Neural cell (in vitro differentiated cells): ENCODE results near the gene LMNB1.

Source experiments
- CTCF ChIP-seq: fragments of 450-650 bp; IDR thresholded peaks from 2 replicates; pipeline ENCODE4 v1.5.1; 2014; ENCODE audit warnings: antibody characterized with exemption, mild to moderate bottlenecking, moderate library complexity; ENCODE audit not compliant: poor library complexity, severe bottlenecking
- EP300 ChIP-seq: fragments of 450-650 bp; conservative IDR thresholded peaks from 2 replicates; pipeline ENCODE4 v1.6.1; 2014; ENCODE audit warnings: antibody characterized with exemption, mild to moderate bottlenecking, moderate library complexity; ENCODE audit not compliant: poor library complexity, severe bottlenecking
- EZH2 ChIP-seq: fragments of 200-600, 300-800 bp; shearing (Covaris generic), sonication (generic); IDR thresholded peaks from 2 replicates; pipeline ENCODE4 v1.6.1; 2014; ENCODE audit warnings: antibody characterized with exemption, low read length, borderline replicate concordance, mild to moderate bottlenecking; ENCODE audit not compliant: insufficient read depth, poor library complexity, severe bottlenecking
- MXI1 ChIP-seq: fragments of 450-650 bp; conservative IDR thresholded peaks from 2 replicates; pipeline ENCODE4 v1.6.1; 2014; ENCODE audit warnings: antibody characterized with exemption, mild to moderate bottlenecking; ENCODE audit not compliant: poor library complexity, severe bottlenecking
- POLR2AphosphoS5 ChIP-seq: IDR thresholded peaks from 2 replicates; pipeline ENCODE4 v1.6.1; 2012
- RAD21 ChIP-seq: fragments of 450-650 bp; conservative IDR thresholded peaks from 2 replicates; pipeline ENCODE4 v1.6.1; 2014; ENCODE audit warnings: antibody characterized with exemption, mild to moderate bottlenecking, moderate library complexity
- REST ChIP-seq: IDR thresholded peaks from 2 replicates; pipeline ENCODE4 v1.6.1; 2012; ENCODE audit warnings: borderline replicate concordance
- SMC3 ChIP-seq: fragments of 450-650 bp; conservative IDR thresholded peaks from 2 replicates; pipeline ENCODE4 v1.6.1; 2014; ENCODE audit warnings: antibody characterized with exemption, mild to moderate bottlenecking, moderate library complexity; ENCODE audit not compliant: poor library complexity
- TAF1 ChIP-seq: IDR thresholded peaks from 2 replicates; pipeline ENCODE4 v1.6.1; 2012; ENCODE audit warnings: low read depth

GRCh38 chr5:126794157-126794828 lies 17.4 kb downstream of the LMNB1 start:
- no peak for TF ChIP-seq CTCF
- no peak for TF ChIP-seq EP300
- no peak for TF ChIP-seq POLR2AphosphoS5
- TF ChIP-seq MXI1: no peak
- TF ChIP-seq EZH2: no peak
- no peak for TF ChIP-seq RAD21
- TF ChIP-seq SMC3: no peak
- TF ChIP-seq TAF1: no peak
- no peak for TF ChIP-seq REST
